HG02870 (cell line): ENCODE results near the gene CNTNAP5.
A peak's percentile ranks its signal among the peaks of the same experiment; 100 is the strongest.

ENCODE experiments used
- ATAC-seq: cut with Tn5 transposase; IDR thresholded peaks from one replicate; pipeline ENCODE4 v1.9.1; 2021; ENCODE audit warnings: mild to moderate bottlenecking, moderate library complexity; ENCODE audit not compliant: unreplicated experiment

Gene CNTNAP5

DNA sequence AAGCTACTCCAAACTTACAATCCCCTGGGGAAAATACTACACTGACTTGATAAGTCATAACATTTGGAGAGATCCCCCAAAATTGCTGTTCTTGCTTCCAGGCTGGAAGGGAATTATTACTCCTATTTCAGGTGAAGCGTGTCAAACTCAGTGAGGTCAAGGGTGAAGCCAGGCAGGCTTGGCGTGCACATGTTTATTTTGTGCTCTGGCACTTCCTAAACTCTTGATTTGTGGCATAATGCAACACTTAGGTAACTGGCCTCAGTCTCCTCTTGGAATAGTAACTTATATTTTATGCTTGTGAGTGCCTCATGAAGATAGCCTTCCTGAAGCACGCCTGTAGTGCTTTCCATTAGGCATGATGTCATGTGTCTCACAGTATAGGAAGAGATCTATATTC is 751.2 kb downstream of the CNTNAP5 start:
- ATAC-seq: no peak

DNA sequence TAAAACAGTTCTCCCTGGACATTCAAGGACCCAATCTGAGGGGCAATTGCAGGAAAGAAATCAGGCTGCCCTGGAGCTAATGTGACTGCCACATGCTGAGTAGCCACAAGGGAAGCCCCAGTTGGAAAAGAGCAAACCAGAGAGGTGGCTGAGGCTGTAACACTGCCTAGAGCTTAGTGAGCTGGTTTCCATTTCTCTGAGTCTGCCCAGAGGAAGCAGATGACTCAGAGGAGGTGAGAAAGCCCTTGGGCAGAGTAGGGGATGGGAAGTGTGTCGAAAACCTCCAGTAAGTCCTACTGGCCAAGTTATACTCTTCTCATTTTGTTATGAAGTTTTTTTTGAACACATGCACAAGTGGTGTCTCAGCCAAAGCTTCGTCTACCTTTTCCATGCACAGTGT is 753.0 kb downstream of the CNTNAP5 start:
- no peak for ATAC-seq

DNA sequence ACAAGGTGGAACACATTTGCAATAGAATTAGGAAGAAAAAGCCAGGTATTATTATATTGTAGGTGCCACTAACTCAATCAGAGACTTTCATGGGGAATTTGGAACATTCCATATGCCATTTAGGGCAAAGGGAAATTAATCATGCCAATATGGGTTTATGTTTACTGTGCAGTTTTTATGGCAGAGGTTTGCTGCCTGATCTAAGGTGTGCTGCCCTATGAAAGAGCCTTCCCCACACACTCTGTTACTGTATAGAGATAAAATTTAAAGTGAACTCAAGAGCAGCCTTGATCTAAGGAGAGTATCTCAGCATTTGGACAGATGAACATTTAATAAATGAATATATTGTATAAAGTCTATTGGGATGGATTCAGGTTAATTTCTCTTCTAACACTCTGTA is 771.6 kb downstream of the CNTNAP5 start:
- no peak for ATAC-seq

DNA sequence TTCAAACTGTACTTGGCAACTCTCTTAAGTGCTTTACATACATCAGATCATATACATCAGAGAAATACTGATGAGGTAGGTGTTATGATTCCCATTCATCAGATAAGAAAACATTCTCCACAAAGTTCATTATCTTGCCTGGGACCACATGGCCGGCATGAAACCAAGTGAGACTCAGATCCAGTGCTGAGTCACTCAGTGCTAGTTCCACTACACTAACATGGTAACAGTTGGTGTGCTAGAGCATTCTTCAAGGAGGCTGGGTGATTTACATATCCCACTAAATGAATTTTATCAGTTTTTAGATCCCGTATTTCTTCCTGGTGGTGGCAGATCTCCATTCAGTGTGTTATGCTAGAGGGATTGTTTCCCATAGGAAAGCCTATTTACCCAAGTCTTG is 772.0 kb downstream of the CNTNAP5 start:
- ATAC-seq: no peak

DNA sequence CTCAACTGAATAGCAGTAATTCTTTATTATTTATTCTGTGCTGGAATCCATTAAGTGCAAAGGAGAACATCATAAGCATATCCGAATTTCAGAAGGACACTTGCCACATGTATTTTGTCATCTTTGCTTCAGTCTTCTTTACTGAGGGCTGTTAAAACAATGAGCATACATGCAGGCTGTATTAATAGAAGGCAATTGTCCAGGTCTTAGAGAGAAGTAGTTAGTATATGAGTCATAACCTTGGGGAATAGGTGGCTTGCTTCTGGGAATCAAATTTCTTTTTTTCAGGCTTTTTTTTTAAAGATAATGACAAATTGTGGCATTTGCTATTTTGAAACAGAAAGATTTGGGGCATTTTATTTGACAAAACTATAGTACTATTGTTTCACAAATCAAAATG is 773.5 kb downstream of the CNTNAP5 start:
- ATAC-seq: no peak

DNA sequence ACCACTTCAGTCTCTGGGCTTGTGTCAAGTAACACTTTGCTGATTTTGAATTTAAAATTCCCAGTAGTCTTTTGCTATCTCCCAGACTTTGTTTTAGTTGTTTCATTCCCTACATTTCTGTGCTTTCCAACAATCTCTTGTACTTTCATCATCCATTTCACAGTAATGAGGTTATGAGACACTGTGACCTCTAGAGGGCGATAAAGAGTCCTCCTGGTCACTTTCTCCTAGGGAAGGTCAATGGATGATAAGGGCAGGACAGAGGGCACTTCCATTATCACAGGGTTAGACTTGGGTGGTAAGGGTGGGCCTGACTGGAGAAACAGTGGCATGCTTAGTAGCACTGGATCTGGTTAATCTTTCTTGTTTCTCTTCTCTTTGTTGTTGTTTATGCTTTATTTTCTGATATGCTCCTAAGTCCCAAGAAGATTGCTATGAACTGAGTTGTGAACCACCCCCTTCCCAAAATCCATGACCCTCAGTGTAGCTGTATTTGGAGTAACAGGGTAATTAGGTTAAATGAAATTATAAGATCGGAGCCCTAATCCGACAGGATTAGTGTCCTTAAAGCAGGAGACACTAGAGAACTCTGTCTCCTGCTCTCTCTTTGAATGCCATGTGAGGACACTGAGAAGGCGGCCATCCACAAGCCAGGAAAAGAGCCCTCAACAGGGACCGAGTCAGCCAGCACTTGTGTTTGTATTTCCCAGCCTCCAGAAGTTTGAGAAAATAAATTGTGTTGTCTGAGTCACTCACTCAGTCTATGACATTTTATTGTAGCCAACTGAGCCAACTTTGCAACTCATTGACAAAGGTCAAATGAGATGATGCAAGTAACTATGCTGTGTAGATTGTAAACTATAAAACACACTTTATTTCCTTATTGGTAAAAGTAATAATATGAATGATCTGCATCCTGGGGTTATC is 779.2 kb downstream of the CNTNAP5 start:
- ATAC-seq: peak; percentile 53

DNA sequence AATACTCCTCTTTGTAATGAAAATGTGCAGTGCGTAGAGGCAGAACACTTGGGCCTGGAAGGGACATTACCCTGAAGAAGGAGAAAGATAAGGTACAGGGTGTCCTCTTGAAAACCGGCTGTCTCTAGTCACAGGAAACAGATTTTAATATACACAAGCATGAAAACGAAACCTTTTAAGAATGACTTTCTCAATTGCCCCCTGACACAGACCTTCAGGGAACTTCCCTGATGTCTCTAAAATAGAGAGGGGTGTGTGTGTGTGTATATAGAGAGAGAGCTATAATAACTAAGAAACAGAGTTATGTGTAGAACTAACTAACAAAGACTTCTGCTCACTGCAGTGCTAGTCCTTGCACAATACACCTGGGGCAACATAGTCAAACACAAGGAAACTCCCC is 780.0 kb downstream of the CNTNAP5 start:
- ATAC-seq: peak; percentile 67

DNA sequence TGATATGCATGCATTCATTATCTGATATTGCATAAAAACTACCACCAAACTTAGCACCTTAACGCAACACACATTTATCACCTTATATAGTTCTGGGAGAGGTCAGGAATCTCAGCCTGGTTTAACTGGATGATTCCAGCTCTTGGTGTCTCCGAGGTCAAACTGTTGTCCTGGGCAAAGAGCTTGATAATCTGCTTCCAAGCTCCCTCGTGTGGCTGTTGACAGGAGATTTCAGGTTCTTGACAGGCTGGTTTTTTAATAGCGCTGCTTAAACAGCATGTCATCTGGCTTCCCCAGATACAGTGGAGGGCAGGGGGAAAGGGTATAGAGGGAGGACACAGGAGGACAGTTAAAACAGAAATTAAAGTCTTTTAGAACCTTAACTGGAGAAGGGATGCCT is 785.0 kb downstream of the CNTNAP5 start:
- no peak for ATAC-seq

DNA sequence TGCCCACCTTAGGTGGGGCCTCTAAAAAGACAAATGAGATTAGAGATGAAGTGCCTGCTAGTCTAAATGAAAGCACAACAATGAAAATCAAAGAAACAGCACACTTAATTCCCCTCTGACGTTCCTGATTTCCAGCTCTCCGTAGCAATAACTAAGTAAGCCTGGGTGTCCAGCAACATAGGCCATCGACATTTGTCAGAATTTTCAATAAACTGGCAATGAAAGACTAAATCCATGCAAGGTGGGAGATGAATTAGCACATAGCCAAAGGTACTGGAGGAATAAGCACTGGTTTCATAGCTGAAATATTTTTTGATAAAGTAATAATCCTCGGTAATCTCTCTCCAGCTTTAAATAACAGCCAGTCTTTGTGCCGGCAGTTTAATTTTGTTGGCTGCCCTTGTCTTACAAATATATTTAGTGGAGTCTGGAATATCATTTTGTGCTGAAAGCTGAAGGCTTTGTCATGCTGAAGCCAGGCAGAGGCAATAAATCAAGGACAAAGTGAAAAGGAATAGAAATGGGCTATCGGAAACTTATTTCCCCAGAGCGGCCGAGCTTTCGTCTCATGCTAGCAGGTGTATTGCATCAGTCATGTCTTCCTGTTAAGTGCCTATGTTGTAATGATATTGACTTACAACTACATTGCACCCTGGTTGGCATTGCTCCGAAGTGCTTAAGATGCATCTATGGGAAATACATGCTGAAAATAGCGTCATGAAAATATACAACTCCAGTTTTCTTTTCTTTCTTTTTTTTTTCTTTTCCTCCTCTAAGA is 790.1 kb downstream of the CNTNAP5 start:
- no peak for ATAC-seq

DNA sequence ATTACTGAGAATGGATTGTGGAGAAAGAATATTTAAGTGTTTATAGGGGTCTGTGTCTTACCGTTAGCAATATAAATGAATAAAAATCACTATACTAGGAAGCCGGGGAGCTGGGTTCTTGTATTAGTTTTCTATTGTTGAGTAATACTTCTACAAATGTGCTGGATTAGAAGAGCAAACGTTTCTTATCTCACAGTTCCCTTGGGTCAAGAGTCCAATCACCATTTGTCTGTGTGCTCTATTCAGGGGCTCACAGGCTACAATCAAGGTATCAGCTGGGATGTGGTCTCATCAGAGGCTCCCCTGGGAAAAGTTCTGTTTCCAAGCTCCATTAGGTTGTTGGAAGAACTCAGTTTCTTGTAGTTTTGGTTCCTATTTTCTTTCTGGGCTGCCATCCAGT is 790.9 kb downstream of the CNTNAP5 start:
- no peak for ATAC-seq

DNA sequence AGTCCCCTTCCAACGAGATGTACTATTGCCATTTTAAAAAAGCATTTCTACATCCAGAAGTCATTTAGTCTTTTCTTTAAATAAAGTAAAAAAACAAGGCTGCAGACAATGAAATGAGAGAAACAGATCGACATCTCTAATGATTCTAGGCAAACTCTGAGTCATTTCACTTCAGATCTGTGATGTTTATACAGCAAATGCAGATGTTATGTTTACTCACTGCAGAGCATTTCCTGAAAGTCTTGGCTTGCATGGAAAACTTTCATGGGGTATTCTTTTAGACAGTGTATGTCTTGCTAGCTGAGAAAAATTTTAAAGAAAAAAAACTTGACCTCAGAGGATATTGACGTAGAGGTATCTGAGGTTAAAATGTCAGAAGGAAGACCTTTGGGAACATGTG is 797.4 kb downstream of the CNTNAP5 start:
- no peak for ATAC-seq

DNA sequence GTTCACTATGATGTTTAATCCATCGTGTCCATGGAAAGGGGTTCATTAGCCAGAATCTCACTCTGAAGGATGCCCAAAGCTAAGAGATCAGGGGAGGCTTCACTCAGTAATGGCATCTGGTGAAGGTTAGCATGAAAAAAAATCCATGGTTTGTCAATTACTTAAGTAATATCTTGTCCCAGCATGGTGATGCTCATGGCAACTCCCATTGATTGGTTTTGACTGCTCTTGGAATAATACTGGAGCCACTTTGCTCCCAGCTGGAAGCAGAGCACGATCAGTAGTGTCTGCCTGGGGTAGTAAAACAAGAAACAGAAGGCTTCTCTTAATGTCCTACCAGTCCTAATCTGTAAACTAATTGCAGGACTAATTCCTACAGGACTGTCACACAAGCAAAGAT is 799.4 kb downstream of the CNTNAP5 start:
- ATAC-seq: no peak

DNA sequence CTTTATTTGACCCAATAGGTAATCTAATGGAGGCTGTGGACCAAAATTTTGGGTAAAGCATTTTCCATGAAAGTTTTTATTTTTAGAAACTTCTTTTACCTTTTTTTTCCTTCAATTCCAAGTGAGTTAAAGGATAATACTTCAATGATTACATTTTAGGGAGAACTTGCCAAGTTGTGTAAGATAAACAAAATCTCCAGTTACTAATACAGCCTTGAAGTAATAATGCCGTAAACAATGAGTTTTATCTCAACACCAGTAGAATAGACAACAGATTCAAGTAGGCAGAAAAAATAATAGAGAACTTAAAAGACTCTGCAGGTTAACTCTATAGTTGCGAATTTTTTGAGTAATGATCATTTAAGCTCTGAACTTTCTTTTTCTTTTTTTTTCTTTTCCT is 807.4 kb downstream of the CNTNAP5 start:
- no peak for ATAC-seq

DNA sequence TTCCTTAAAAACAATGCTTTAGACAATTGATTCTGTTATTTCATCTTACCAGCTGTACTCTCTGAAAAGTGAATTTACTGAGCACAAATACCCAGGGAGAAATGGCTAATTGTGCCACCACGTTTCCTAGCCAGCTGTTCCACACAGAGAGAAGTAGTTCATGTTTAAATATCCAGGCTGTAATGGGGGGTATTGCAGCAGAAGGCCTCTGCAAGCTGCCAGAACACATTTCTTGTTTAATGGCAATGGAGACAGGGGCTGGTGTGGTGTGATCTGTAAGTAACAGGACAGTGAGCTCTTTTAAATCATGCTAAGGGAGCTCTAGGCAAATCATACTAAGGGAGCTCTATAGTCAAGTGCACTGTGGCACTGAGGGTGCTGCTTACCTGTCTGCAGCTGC is 809.2 kb downstream of the CNTNAP5 start:
- ATAC-seq: no peak

DNA sequence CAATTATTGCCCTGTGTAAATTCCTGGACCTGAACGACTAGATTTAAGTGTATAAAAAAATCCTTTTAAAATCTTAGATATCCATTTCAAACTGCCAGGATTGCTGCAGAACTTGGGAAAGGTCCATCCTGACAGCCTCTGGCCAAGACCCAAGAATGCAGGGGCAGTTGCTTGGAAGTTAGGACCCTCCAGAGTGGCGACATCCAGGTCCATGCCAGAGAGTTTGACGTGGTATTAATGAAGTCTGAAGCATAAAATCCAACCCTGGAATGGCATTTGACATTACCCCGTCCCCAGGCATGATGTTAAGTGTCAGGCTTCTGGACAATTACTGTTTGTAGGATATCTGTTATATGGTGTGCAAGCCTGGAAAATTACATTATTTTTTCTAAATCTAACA is 810.2 kb downstream of the CNTNAP5 start:
- ATAC-seq: no peak

DNA sequence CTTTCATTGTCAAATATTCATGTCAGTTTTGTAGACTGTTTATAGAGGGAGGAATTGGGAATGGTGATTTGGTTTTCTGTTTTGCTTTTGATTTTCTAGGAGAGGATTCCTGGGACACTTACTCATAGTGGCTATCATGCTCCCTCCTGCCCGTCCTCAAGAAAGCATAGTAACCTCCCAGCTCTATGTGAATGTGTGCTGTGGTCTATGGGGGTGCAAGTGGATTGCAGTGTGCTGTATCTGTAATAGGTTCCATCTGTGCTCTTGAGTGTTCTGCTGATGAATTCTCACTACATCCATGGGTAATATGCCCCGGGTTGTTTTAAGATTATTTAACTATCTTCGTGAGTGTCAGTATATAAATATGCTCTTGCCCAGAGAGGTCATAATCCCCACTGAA is 811.3 kb downstream of the CNTNAP5 start:
- no peak for ATAC-seq

DNA sequence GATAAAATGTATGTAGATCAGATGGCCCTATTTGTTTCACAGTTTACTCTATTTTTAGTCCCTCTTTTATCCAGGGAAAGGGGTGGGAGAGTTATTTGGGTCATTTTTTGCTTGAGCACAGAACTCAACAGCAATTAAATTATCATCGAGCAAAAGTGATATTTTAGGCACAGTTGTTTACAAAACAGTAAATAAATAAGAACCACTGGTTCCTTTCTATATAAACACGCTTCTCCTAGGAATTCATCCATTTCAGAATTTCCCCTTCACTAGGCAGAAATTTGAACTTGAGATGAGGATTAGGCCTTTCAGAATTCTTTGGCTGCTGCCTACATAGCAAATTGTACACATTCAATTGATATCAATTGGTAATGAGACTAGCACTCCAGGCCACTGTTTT is 812.4 kb downstream of the CNTNAP5 start:
- no peak for ATAC-seq

DNA sequence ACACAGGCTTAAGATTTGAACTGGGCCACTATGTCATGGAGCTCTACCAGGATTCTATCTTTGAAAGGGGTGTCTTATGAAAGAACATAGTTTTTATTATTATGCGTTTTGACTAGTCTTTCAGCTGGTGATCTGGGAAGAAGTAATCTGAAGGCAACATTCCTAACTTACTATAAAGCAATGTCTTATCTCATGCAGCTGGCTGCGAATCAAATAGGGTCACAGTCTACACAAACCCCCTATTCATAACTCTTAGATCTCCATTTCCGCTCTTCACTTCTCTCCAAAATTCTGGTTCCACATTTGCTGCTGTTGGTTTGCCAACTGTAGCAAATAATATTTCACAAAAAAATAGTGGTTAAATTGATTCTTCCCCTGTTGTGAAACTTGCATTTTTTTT is 813.3 kb downstream of the CNTNAP5 start:
- ATAC-seq: no peak

DNA sequence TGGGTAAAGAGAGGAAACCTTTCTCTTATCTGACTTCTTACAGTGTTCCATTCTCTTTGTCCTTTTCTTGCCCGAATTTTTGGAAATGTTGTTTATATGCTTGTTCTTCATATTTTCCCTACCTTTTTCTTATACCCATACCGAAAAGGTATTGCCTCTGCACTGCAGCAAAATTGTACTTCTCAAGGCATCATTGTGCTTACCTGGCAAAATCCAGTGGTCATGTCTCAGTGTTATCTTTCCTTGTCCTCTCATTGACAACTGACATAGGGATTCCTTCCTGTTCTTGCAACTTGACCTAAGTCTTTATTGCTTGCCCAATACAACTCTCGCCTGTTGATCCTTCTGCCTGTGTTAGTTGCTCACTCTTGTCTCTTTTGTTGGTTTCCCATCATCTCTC is 842.2 kb downstream of the CNTNAP5 start:
- no peak for ATAC-seq

DNA sequence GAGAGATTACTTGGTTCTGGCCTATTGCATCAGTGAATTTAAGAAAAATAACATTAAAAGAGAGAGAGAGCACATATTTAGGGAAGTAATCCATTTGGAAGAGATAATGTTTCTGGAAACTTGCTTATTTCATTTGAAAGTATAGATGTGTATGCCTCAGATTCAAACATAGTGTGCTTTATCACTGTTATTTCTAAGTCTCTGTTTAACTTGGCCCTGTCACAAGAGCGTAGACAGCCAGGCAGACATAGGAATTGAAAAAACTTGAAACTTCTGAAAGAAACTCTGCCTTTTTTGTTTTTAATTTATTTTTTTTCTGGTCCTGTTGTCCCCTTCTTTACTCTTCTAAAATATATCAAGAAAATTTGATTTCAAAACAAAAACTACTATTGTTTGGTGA is 849.1 kb downstream of the CNTNAP5 start:
- no peak for ATAC-seq

DNA sequence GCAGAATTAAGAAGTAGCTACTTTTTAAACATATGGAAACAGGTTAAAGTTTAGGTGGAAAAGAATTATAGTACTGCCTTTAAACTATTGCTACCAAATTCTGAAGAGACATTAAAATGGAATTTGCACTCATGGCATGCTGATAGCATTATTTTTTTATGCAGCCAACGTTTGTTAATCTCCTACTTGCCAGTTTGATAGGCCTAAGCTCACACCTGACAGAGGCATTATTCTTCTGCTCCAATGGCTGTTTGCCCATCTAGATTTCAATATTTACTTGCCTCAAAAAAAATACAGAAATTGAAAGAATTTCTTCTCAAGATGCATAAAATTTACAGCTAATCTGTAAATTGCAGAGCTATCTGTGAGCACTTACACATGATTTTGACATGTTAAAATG is 849.6 kb downstream of the CNTNAP5 start:
- no peak for ATAC-seq

DNA sequence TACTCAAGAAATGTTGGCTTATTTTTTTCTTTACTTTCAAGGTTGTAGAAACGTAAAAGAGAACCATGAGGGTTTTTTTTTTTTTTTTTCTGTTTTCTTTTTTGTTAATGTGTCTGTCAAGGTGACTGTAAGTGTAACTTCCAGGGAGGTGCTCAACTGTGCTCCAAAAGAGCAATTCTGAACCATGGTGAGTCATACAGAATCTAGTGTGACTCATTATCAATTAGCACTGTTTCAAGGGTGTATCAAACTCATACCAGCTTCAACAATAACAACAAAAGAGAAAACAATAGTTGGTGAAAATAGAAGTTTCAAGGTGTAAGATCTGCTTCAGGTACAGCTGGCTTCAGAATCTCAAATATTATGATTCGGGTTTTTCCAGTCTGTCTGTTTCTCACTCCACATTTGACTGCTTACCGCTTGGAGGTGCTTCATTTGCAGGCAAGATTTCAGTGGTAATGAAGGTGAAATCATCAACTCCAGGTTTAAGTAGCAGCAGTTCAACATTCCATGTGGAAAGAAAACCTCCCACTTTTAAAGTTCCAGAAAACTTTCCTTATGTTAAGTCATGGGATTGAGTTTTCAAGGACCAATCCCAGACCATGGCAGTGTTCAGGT is 850.6 kb downstream of the CNTNAP5 start:
- ATAC-seq: no peak
